Fibroblast of gingiva (primary cell): ENCODE data around the gene METAP1.
A peak's percentile ranks its signal among the peaks of the same experiment; 100 is the strongest.
"Not testable (repeated sequence)": the region's sequence is repeated elsewhere in the genome, so short reads cannot be mapped to it uniquely, and the experiment has no call there.

ENCODE experiments used
- DNase-seq: peaks from one replicate; pipeline ENCODE4 v3.0.0-alpha.2; 2011; ENCODE audit warnings: low read depth

METAP1 gene

DNA sequence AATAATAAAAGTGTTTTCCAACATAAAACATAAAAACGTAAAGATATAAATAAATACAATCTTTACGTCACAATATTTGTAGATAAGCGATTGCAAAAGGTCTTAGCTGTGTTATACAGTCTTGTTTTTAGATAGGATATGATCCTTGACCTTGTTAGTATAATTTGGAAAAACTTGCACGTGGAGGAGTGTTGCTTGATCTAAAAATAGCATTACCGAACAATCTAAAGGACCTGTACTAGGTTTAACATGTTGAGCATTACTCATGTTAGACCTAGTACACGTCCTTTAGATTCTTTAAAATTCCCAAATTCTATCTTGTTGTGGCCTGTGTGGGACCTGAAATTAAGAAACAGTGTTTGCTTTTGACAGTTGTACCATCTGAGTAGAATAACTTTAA lies 1.6 kb downstream of the METAP1 start:
- DNase-seq, result no peak

DNA sequence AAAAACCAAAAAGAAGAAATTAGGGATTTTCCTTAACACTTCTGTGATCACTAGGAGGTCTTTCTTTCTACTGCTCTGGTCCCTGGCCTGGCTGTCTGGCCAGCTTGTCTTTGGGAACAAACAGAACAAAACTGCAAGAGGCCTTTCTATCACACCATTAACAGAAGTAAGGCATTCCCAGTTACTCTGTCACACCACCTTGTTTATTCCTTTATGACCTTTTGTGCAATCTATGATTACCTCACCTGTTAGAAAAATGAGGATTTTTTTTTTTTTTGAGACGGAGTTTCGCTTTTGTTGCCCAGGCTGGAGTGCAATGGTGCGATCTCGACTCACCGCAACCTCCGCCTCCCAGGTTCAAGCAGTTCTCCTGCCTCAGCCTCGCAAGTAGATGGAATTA lies 3.0 kb downstream of the METAP1 start:
- DNase-seq, result no peak

GRCh38 chr4:99002279-99002678 lies 6.8 kb downstream of the METAP1 start:
- no peak for DNase-seq

- DNase-seq, result no peak
Measured at GRCh38 chr4:99008051-99008450, 12.5 kb downstream of the METAP1 start.

- no peak for DNase-seq
Measured at GRCh38 chr4:99011910-99012309, 16.4 kb downstream of the METAP1 start.

DNA sequence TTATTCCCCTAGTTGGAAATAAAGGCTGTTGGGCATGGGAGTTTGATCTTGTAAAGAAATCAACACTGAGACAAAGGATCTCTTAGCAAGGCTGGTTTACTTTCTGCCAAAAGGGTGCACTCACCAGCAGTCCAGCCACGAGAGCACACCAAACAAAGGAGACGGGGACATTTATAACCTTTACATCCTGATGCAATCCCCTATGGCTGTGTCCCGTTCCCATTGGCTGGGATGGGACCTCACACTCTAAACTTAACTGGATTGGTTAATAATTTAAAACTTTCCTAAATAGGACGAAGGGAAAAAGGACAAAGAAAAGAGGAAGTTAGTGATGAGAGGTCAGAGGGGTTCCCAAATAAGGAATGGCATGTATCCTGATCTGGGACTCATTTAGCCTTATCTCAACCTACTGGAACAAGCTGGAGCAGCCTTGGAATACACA lies 17.9 kb downstream of the METAP1 start:
- no peak for DNase-seq

DNA sequence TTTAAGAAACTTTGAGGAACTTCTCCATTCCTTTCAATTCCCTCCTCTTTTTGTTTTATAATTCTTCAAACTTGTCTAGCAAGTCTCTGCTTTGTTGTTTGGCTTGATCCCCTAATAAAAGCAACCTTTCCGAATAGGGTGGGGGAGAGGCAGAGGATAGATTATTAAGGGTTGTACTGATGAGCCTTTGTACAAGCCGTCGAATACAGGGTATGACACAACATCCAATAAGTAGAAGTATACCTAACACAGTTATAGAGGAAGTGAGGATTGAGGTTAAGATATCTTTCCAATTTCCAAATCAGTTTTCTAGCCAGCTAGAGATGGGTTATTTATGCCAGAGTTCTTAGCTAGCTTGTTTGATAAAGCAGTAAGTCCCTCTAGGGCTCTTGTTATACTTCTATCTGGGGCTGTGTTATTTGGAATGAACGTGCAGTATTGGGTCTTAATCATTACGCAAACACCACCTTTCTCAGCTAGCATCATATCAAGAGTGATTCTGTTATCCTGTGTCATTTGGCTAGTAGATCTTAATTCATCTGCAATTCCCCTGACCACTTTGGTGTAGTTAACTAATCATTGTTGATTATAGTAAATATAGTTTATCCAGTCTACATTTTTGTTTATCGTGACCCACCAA lies 18.5 kb downstream of the METAP1 start:
- no peak for DNase-seq

DNA sequence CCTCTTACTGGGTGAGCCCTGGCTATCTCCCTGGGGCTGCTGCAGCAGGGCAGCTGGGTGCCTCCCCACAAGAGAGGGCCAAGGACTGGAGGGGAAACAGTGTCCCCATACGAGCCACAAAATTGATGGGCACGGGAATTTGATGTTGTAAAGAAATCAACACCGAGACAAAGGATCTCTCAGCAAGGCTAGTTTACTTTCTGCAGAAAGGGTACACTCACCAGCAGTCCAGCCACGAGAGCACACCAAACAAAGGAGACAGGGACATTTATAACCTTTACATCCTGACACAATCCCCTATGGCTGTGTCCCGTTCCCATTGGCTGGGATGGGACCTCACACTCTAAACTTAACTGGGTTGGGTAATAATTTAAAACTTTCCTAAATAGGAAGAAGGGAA lies 25.9 kb downstream of the METAP1 start:
- DNase-seq, result no peak

- DNase-seq, result no peak
Measured at GRCh38 chr4:99022566-99022965, 27.0 kb downstream of the METAP1 start.

GRCh38 chr4:99023800-99024251 lies 28.3 kb downstream of the METAP1 start:
- DNase-seq, result not testable (repeated sequence)

DNA sequence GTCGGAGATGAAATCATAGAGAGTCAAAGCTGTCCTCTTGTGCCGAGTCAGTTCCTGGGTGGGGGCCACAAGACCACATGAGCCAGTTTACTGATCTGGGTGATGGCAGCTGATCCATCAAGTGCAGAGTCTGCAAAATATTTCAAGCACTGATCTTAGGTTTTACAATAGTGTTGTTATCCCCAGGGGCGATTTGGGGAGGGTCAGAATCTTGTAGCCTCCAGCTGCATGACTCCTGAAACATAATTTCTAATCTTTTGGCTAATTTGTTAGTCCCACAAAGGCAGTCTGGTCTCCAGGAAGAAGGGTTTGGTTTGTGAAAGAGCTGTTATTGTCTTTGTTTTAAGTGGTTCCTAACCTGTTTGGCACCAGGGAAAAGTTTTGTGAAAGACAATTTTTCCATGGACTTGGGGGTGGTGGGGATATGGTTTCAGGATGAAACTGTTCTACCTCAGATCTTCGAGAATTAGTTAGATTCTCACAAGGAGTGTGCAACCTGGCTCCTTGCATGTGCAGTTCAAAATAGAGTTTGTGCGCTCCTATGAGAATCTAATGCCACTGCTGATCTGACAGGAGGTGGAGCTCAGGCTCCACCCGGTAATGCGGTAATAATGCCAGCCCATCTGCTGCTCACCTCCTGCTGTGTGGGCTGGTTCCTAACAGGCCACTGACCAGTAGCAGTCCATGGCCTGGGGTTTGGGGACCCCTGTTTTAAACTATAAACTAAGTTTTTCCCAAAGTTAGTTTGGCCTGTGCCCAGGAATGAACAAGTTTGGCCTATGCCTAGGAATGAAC lies 29.2 kb downstream of the METAP1 start:
- no peak for DNase-seq

- no peak for DNase-seq
Measured at GRCh38 chr4:99025506-99025905, 30.0 kb downstream of the METAP1 start.

- DNase-seq, result no peak
Measured at GRCh38 chr4:99027304-99027703, 31.8 kb downstream of the METAP1 start.

DNA sequence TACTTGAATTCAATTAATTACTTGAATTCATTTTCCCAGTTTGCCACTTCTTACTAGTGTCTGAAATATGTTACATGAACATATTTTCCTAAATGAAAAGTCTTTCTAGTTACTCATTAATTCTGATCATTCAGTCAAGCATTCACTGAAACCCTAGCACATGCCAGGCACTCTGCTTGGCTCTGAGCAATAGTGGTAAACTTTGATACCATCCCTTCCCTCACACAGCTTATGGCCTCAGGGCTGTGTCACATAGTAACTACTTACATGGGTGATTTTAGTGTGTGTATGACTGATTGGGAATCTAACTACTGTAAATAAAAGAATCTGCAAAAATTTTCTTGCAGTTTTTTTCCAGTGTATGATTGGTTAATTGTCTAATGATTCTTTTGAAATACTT lies 32.7 kb downstream of the METAP1 start:
- DNase-seq, result no peak

GRCh38 chr4:99029018-99029735 lies 33.7 kb downstream of the METAP1 start:
- no peak for DNase-seq

- no peak for DNase-seq
Measured at GRCh38 chr4:99029852-99030251, 34.3 kb downstream of the METAP1 start.

DNA sequence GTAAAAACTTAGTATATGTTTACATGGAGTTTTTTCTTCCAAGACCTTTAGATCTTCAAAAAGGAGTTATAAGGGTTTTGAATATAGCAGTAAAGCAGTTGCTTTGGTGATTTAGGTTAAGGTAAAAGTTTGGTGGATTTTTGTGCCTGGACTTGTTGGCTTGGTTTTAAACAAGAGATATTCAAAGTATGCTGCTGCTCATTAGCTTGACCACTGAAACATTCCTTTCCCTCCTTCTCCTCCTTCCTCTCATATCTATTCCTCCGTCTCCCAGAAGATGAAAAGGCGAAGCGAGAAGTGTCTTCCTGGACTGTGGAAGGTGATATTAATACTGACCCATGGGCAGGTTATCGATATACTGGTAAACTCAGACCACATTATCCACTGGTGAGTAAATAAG lies 38.4 kb downstream of the METAP1 start:
- no peak for DNase-seq

- no peak for DNase-seq
Measured at GRCh38 chr4:99038213-99038612, 42.7 kb downstream of the METAP1 start.

DNA sequence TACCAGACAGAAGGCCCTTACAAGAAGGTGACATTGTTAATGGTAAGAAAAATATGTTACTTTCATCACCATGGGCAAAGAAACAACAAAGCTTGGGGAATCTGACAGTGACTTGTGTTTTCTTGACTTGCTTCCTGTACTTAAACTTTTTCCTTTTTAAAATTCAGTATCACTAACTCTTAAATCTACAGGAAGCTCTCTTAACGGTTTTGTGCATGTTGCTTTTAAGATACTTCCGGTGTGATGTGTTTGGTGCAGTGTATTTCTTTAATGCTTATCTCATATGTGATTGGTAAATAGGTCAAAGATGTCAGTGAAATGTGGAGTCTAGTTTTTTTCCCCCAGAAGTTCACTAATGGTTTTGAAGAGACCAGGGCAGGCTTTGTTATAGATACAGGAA lies 47.8 kb downstream of the METAP1 start:
- no peak for DNase-seq

- DNase-seq, result no peak
Measured at GRCh38 chr4:99047710-99048109, 52.2 kb downstream of the METAP1 start.

DNA sequence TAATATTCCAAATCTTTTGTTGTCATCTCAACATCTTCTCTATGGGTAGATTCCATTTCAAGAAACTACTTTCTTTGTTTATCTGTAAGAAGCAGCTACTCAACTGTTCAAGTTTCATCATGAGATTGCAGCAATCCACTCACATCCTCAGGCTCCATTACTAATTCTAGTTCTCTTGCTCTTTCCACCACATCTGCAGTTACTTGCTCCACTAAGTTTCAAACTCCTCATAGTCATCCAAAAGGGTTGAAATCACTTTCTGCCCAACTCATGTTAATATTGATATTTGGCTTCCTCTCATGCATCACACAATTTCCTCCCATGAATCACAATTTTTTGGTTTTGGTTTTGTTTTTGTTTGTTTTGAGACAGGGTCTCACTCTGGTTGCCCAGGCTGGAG lies 57.4 kb downstream of the METAP1 start:
- DNase-seq, result peak; percentile 59

- no peak for DNase-seq
Measured at GRCh38 chr4:99054428-99054994, 59.0 kb downstream of the METAP1 start.

GRCh38 chr4:99058228-99058627 lies 62.7 kb downstream of the METAP1 start:
- DNase-seq, result no peak
